ENCODE measurements around the gene AGFG2. TPM values are rescaled to one million over a fixed set of nuclear protein-coding genes. Genes with fewer than 3 reads are reported as not detected.

The AGFG2 gene
- total RNA-seq, 1 experiment from 2014 or later: 15.3 TPM

GRCh38 chr7:100504887-100505611 is 34.0 kb upstream of the AGFG2 start:
- CTCF ChIA-PET: no interaction called here
- Histone ChIP-seq H3K4me1 (ENCODE audit: insufficient read depth, low read length, poor library complexity, severe bottlenecking) (peaks cover 5% of the 10 kb centered on the region), H3K27me3 (replicated peaks; ENCODE audit: insufficient read depth, low read depth, low read length, poor library complexity) (no peaks in the 10 kb centered on the region), H3K27ac (ENCODE audit: low read depth, low read length, poor library complexity, severe bottlenecking) (no peak overlapping the region), H3K9me3 (ENCODE audit: low read depth, low read length, poor library complexity, severe bottlenecking) (no peaks in the 10 kb centered on the region), H3K36me3 (ENCODE audit: insufficient read depth, low read length, poor library complexity, severe bottlenecking) (no peaks in the 10 kb centered on the region), H3K4me3 (ENCODE audit: low read depth, low read length, poor library complexity, severe bottlenecking) (no peak overlapping the region)
- POLR2A ChIA-PET (ENCODE audit: low non-redundant PET): interaction anchor here (0.6 kb wide), 1 partner anchor 50 kb away, joined by 3 read pairs; no protein-coding TSS in a partner anchor
- no peak for DNase-seq (ENCODE audit: low spot score)
- intact Hi-C loops (cut with micrococcal nuclease; ENCODE audit: unreplicated experiment): no loop called here
- no peak for TF ChIP-seq CTCF (conservative IDR thresholded peaks at IDR 0.05; ENCODE audit: low read depth, low read length)
- no TSS peak for BruUV-seq (replicated peaks)

- no peaks in the 10 kb centered on the region for H3K36me3 ChIP-seq (ENCODE audit: insufficient read depth, low read length, poor library complexity, severe bottlenecking)
- ChIA-PET POLR2A (ENCODE audit: low non-redundant PET) (no interaction called here), CTCF (no interaction called here)
- no TSS peak for BruUV-seq (replicated peaks)
- H3K27ac ChIP-seq (ENCODE audit: low read depth, low read length, poor library complexity, severe bottlenecking): no peak overlapping the region
- H3K9me3 ChIP-seq (ENCODE audit: low read depth, low read length, poor library complexity, severe bottlenecking): no peaks in the 10 kb centered on the region
- intact Hi-C loops (cut with micrococcal nuclease; ENCODE audit: unreplicated experiment): no loop called here
- peaks cover 5% of the 10 kb centered on the region for H3K4me1 ChIP-seq (ENCODE audit: insufficient read depth, low read length, poor library complexity, severe bottlenecking)
- no peak for TF ChIP-seq EZH2 (IDR thresholded peaks at IDR 0.05; ENCODE audit: borderline replicate concordance, low read depth, low read length, poor library complexity, severe bottlenecking)
- TF ChIP-seq CTCF (conservative IDR thresholded peaks at IDR 0.05; ENCODE audit: low read depth, low read length): no peak
- peak; percentile 35 for DNase-seq (ENCODE audit: low spot score)
- no peak overlapping the region for H3K4me3 ChIP-seq (ENCODE audit: low read depth, low read length, poor library complexity, severe bottlenecking)
- no peaks in the 10 kb centered on the region for H3K27me3 ChIP-seq (replicated peaks; ENCODE audit: insufficient read depth, low read depth, low read length, poor library complexity)
These were observed 32.6 kb upstream of the AGFG2 start for GRCh38 chr7:100506356-100506923.

GRCh38 chr7:100509231-100509630 is 29.8 kb upstream of the AGFG2 start:
- DNase-seq (ENCODE audit: low spot score): peak; percentile 55

More at GRCh38 chr7:100509231-100509630, 29.8 kb upstream of the AGFG2 start:
- Histone ChIP-seq H3K4me3 (ENCODE audit: low read depth, low read length, poor library complexity, severe bottlenecking) (no peak overlapping the region), H3K27me3 (replicated peaks; ENCODE audit: insufficient read depth, low read depth, low read length, poor library complexity) (no peaks in the 10 kb centered on the region), H3K4me1 (ENCODE audit: insufficient read depth, low read length, poor library complexity, severe bottlenecking) (peaks cover 5% of the 10 kb centered on the region), H3K36me3 (ENCODE audit: insufficient read depth, low read length, poor library complexity, severe bottlenecking) (no peaks in the 10 kb centered on the region), H3K27ac (ENCODE audit: low read depth, low read length, poor library complexity, severe bottlenecking) (no peak overlapping the region), H3K9me3 (ENCODE audit: low read depth, low read length, poor library complexity, severe bottlenecking) (no peaks in the 10 kb centered on the region)
- BruUV-seq (replicated peaks): no TSS peak
- ChIA-PET CTCF (interaction anchor here (0.6 kb wide), 2 partner anchors 32 to 93 kb away, joined by 3 to 6 read pairs; partner anchors contain the start of gene PCOLCE), POLR2A (ENCODE audit: low non-redundant PET) (no interaction called here)
- TF ChIP-seq CTCF (conservative IDR thresholded peaks at IDR 0.05; ENCODE audit: low read depth, low read length) (no peak), EZH2 (IDR thresholded peaks at IDR 0.05; ENCODE audit: borderline replicate concordance, low read depth, low read length, poor library complexity, severe bottlenecking) (no peak)
- intact Hi-C loops (cut with micrococcal nuclease; ENCODE audit: unreplicated experiment): no loop called here

Measured in A673 (cell line).